HEK293T (cell line): Measurements from ENCODE around the gene PACC1.

ENCODE experiments used
- ELF4 ChIP-seq: fragments of 450-650 bp; IDR thresholded peaks from 2 replicates; pipeline ENCODE4 v1.6.1; 2017; ENCODE audit warnings: antibody characterized with exemption
- FOXA1 ChIP-seq: fragments of 450-650 bp; IDR thresholded peaks from 2 replicates; pipeline ENCODE4 v1.6.1; 2016; ENCODE audit warnings: mild to moderate bottlenecking
- FOXK2 ChIP-seq: fragments of 450-650 bp; IDR thresholded peaks from 2 replicates; pipeline ENCODE4 v1.6.1; 2016; ENCODE audit warnings: mild to moderate bottlenecking
- FOXM1 ChIP-seq: fragments of 450-650 bp; IDR thresholded peaks from 2 replicates; pipeline ENCODE4 v1.6.1; 2017; ENCODE audit warnings: mild to moderate bottlenecking, borderline replicate concordance
- HDGF ChIP-seq: fragments of 450-650 bp; IDR thresholded peaks from 2 replicates; pipeline ENCODE4 v1.6.1; 2017; ENCODE audit warnings: antibody characterized with exemption, borderline replicate concordance
- LEF1 ChIP-seq: fragments of 450-650 bp; IDR thresholded peaks from 2 replicates; pipeline ENCODE4 v1.6.1; 2017; ENCODE audit warnings: mild to moderate bottlenecking, borderline replicate concordance
- NFRKB ChIP-seq: fragments of 450-650 bp; IDR thresholded peaks from 2 replicates; pipeline ENCODE4 v1.6.1; 2016; ENCODE audit warnings: mild to moderate bottlenecking, moderate library complexity
- PKNOX1 ChIP-seq: fragments of 450-650 bp; IDR thresholded peaks from 2 replicates; pipeline ENCODE4 v1.6.1; 2016
- SP1 ChIP-seq: fragments of 450-650 bp; IDR thresholded peaks from 2 replicates; pipeline ENCODE4 v1.6.1; 2017
- SUZ12 ChIP-seq: fragments of 450-650 bp; IDR thresholded peaks from 2 replicates; pipeline ENCODE4 v1.6.1; 2016; ENCODE audit warnings: mild to moderate bottlenecking
- TARDBP ChIP-seq: fragments of 450-650 bp; IDR thresholded peaks from 2 replicates; pipeline ENCODE4 v1.6.1; 2016

- TF ChIP-seq ELF4 (no peak), SP1 (no peak), FOXA1 (no peak), PKNOX1 (no peak), HDGF (no peak), FOXM1 (no peak), TARDBP (no peak), NFRKB (no peak), SUZ12 (no peak), LEF1 (no peak), FOXK2 (no peak)
Measured at GRCh38 chr1:212375986-212376385, 38.7 kb downstream of the PACC1 start.
